Measurements from ENCODE around the gene UNC13C.

- TF ChIP-seq POLR2A (IDR thresholded peaks at IDR 0.05; ENCODE audit: low read depth, low read length) = no peak
- no peak for TF ChIP-seq POLR2AphosphoS5 (IDR thresholded peaks at IDR 0.05; ENCODE audit: low read depth, low read length)
- TF ChIP-seq TAF1 (IDR thresholded peaks at IDR 0.05; ENCODE audit: borderline replicate concordance, low read depth, low read length) = no peak
These were observed 248.2 kb downstream of the UNC13C start for GRCh38 chr15:54226455-54226854.

Measured in GM12892 (cell line).